PC-9 (cell line): ENCODE data around the gene ZNF816. TPM values are rescaled to one million over a fixed set of nuclear protein-coding genes. Genes with fewer than 3 reads are reported as not detected.

Experiments
- BruUV-seq: library from RNA; stranded (reverse); fragments of 400-500 nt; replicated peaks from 2 replicates; lab custom pipeline; 2021; lab: Mats Ljungman, UMichigan
- CTCF ChIA-PET: fragments of 300-600 bp; sonication (Branson Sonifier 250); formaldehyde crosslinking; loops from one replicate; lab custom pipeline; 2022; ENCODE audit warnings: antibody characterized with exemption; lab: Charles Lee
- POLR2A ChIA-PET: fragments of 300-600 bp; sonication (Branson Sonifier 250); formaldehyde crosslinking; loops from one replicate; lab custom pipeline; 2022; ENCODE audit warnings: antibody characterized with exemption; ENCODE audit not compliant: unreplicated experiment; lab: Charles Lee
- DNase-seq, 2 experiments: peaks; one replicate each; pipeline versions ENCODE4 v3.0.0 to v3.0.0-alpha.2; 2015 to 2022; ENCODE audit warnings: mixed read lengths in 1 of 2
- H2AFZ ChIP-seq: fragments of 200-600 bp; sonication (generic); 2 replicates; pipeline ENCODE4 v1.8.1; 2017; ENCODE audit warnings: antibody characterized with exemption
- H3F3A ChIP-seq: fragments of 200-600 bp; sonication (generic); 2 replicates; pipeline ENCODE4 v1.8.1; 2017; ENCODE audit warnings: antibody characterized with exemption, mild to moderate bottlenecking, low read depth; ENCODE audit not compliant: insufficient read depth
- H3K27ac ChIP-seq: fragments of 200-600 bp; sonication (generic); 2 replicates; pipeline ENCODE4 v1.6.1; 2016; ENCODE audit warnings: mixed run types
- H3K27me3 ChIP-seq: fragments of 200-600 bp; sonication (generic); 2 replicates; pipeline ENCODE4 v1.6.1; 2016; ENCODE audit warnings: low read depth, mixed run types; ENCODE audit not compliant: insufficient read depth
- H3K36me3 ChIP-seq: fragments of 200-600 bp; sonication (generic); 2 replicates; pipeline ENCODE4 v1.6.1; 2016; ENCODE audit warnings: low read depth, mixed run types
- H3K4me1 ChIP-seq: fragments of 200-600 bp; sonication (generic); replicated peaks from 2 replicates; pipeline ENCODE4 v1.6.1; 2016; ENCODE audit warnings: mixed run types; ENCODE audit not compliant: insufficient read depth
- H3K4me2 ChIP-seq: fragments of 200-600 bp; sonication (generic); 2 replicates; pipeline ENCODE4 v1.6.1; 2017; ENCODE audit warnings: mixed run types
- H3K4me3 ChIP-seq: fragments of 200-600 bp; sonication (generic); 2 replicates; pipeline ENCODE4 v1.6.1; 2016; ENCODE audit warnings: mixed run types
- H3K79me2 ChIP-seq: fragments of 200-600 bp; sonication (generic); 2 replicates; pipeline ENCODE4 v1.6.1; 2017; ENCODE audit warnings: low read depth, mixed run types
- H3K9me2 ChIP-seq: fragments of 200-600 bp; sonication (generic); 2 replicates; pipeline ENCODE4 v1.8.1; 2017; ENCODE audit warnings: mild to moderate bottlenecking; ENCODE audit not compliant: insufficient read depth
- H3K9me3 ChIP-seq: fragments of 200-600 bp; sonication (generic); 2 replicates; pipeline ENCODE4 v1.8.1; 2016; ENCODE audit warnings: low read depth; ENCODE audit not compliant: insufficient read depth
- H4K20me1 ChIP-seq: fragments of 200-600 bp; sonication (generic); 2 replicates; pipeline ENCODE4 v1.8.1; 2017; ENCODE audit not compliant: insufficient read depth
- EZH2 ChIP-seq: fragments of 200-600 bp; sonication (generic); IDR thresholded peaks from 2 replicates; pipeline ENCODE4 v1.8.0; 2017; ENCODE audit warnings: antibody characterized with exemption, low read depth
- intact Hi-C: fragments of 100-400 bp; cut with micrococcal nuclease; formaldehyde crosslinking; loops from one replicate; pipeline ENCODE4 v1.10.0; 2022; ENCODE audit not compliant: unreplicated experiment
- total RNA-seq: library from RNA; stranded (reverse); gene quantifications from 2 replicates; pipeline ENCODE4 v1.2.3, GENCODE V29; 2021

ZNF816 gene
- total RNA-seq, 1 experiment from 2014 or later, result 11.8 TPM

DNA sequence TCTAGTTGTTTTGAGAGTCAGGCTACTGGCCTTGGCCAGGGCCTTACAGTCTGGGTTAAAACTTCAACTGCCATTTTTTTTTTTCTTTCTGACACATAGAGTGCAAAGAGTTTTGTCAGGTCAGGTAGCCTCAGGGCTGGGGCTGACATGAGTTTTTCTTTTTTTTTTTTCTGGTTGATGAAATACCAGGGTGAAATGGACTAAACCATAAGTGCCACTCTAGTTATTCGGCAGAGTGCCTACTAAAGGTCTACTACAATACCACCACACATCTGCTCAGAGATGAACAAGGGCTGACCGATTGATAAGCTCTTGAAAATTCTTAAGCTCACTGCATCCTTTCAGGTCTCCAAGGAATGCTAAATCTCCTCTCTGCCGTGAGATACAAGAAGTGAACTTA lies 60.8 kb downstream of the ZNF816 start:
- Histone ChIP-seq H3K9me2 (no peaks in the 10 kb centered on the region), H3F3A (peaks cover 12% of the 10 kb centered on the region; the same call in 1 of the 2 replicates), H3K79me2 (no peaks in the 10 kb centered on the region), H3K4me1 (no peaks in the 10 kb centered on the region), H3K27ac (no peak overlapping the region), H3K4me2 (no peak overlapping the region), H2AFZ (no peak overlapping the region), H3K4me3 (no peak overlapping the region), H3K9me3 (peaks cover 37% of the 10 kb centered on the region), H3K27me3 (no peaks in the 10 kb centered on the region), H3K36me3 (peaks cover 11% of the 10 kb centered on the region), H4K20me1 (no peaks in the 10 kb centered on the region)
- intact Hi-C loops, result no loop called here
- no peak for DNase-seq
- POLR2A ChIA-PET, result no interaction called here
- no TSS peak for BruUV-seq
- no peak for TF ChIP-seq EZH2
- CTCF ChIA-PET, result interaction anchor here (0.7 kb wide), 1 partner anchor 712 kb away, joined by 3 read pairs; the partner anchor contains the start of gene PPP2R1A

Other genes with a start within 250 kb of the ZNF816 start
- gene ZNF611, start 227.8 kb downstream of the ZNF816 start, total RNA-seq, result 25.5 and 26.2 TPM in 2 replicates
- gene ZNF600, start 176.1 kb downstream of the ZNF816 start, total RNA-seq, result 21.4 and 27.9 TPM in 2 replicates
- 18.3 and 29.5 TPM in 2 replicates for gene ZNF28, start 141.2 kb downstream of the ZNF816 start, total RNA-seq
- 19.5 and 29.0 TPM in 2 replicates for gene ZNF468, start 105.3 kb downstream of the ZNF816 start, total RNA-seq
- gene ZNF320, start 65.2 kb downstream of the ZNF816 start, total RNA-seq, result 18.5 and 24.9 TPM in 2 replicates
- 10.8 and 14.5 TPM in 2 replicates for gene ZNF888, start 39.5 kb downstream of the ZNF816 start, total RNA-seq
- gene ERVV-1, start 51.0 kb upstream of the ZNF816 start, total RNA-seq, result not detected in 2 replicates
- gene ERVV-2, start 81.9 kb upstream of the ZNF816 start, total RNA-seq, result 0.28 TPM in 1 of 2 replicates, not detected in the other
- 25.1 and 27.4 TPM in 2 replicates for gene ZNF160, start 140.5 kb upstream of the ZNF816 start, total RNA-seq
- 9.6 and 12.9 TPM in 2 replicates for gene ZNF415, start 170.0 kb upstream of the ZNF816 start, total RNA-seq
- gene ZNF347, start 196.2 kb upstream of the ZNF816 start, total RNA-seq, result 13.6 and 15.3 TPM in 2 replicates
- 6.8 and 11.2 TPM in 2 replicates for gene ZNF665, start 230.5 kb upstream of the ZNF816 start, total RNA-seq